Left colon (tissue), 2 donors: ENCODE data around the gene OTOG. TPM values are rescaled to one million over a fixed set of nuclear protein-coding genes. Genes with fewer than 3 reads are reported as not detected.

Experiments used
- ATAC-seq: fragments of 200-7000 bp; cut with Tn5 transposase; one replicate; pipeline ENCODE4 v1.9.1; 2020; ENCODE audit warnings: mild to moderate bottlenecking, moderate library complexity
- DNase-seq, 2 donors: peaks; one replicate each; pipeline ENCODE4 v3.0.0-alpha.2; 2020
- intact Hi-C, 2 donors: fragments of 100-400 bp; cut with DNase I in 1 of 2; cut with micrococcal nuclease in 1 of 2; formaldehyde crosslinking; loops; one replicate each; pipeline versions ENCODE4 v1.11.2 to v1.14.0; 2022; cut with DNase I, micrococcal nuclease
- long read RNA-seq: library from polyadenylated mRNA; unstranded; transcript quantifications from one replicate; pipeline ENCODE4 v2.0.0, GENCODE V29; 2021
- total RNA-seq, 2 donors: library from RNA; stranded (reverse); fragmentation: NEBNext Ultra II Directional; extraction: Animal tissue kit (Norgen Biotek cat#: 25700); gene quantifications; one replicate each; pipeline ENCODE4 v1.2.1, GENCODE V29; 2021
- donor health status: DM: no; HTN: no; CAD: no.
- donor health status: DM: yes; HTN: yes; CAD: no.

Gene OTOG
- total RNA-seq, result not detected
- long read RNA-seq, result 0 reads

GRCh38 chr11:17547051-17547577, at the start of gene OTOG:
Gene OTOG, plus strand, starts transcription at chr11:17547259. Its CDS starts 114 bp downstream, at chr11:17547373.
- DNase-seq, result no peak
- ATAC-seq, result no peak
- intact Hi-C loops, result no loop called here

GRCh38 chr11:17498058-17498457, 49.0 kb upstream of the OTOG start:
- ATAC-seq (peak; percentile 63), DNase-seq (peak; percentile 23 to 34)
- intact Hi-C loops, result no loop called here

- ATAC-seq (no peak), DNase-seq (no peak)
- intact Hi-C loops, result no loop called here
Measured at GRCh38 chr11:17498475-17498874, 48.6 kb upstream of the OTOG start.

GRCh38 chr11:17500673-17501072, 46.4 kb upstream of the OTOG start:
- intact Hi-C loops, result loop anchor here (5.0 to 10.0 kb wide), 2 partner anchors 118 to 276 kb away; no protein-coding TSS in a partner anchor
- ATAC-seq (no peak), DNase-seq (no peak)

- intact Hi-C loops, result loop anchor here (2.0 to 10.0 kb wide), 3 partner anchors 118 to 278 kb away; no protein-coding TSS in a partner anchor
- no peak for DNase-seq
- ATAC-seq, result no peak
Measured at GRCh38 chr11:17502630-17503029, 44.4 kb upstream of the OTOG start.

GRCh38 chr11:17504330-17505107, 42.5 kb upstream of the OTOG start:
- intact Hi-C loops, result loop anchor here (5.0 to 10.0 kb wide), 2 partner anchors 122 to 280 kb away; no protein-coding TSS in a partner anchor
- peak; percentile 69 to 89 for DNase-seq

GRCh38 chr11:17505146-17505545, 41.9 kb upstream of the OTOG start:
- intact Hi-C loops, result loop anchor here in 1 of 2 donors (10.0 kb wide), 1 partner anchor 280 kb away; no protein-coding TSS in a partner anchor
- DNase-seq, result no peak
- ATAC-seq, result no peak

More at GRCh38 chr11:17504330-17505107, 42.5 kb upstream of the OTOG start:
- peak; percentile 71 for ATAC-seq

GRCh38 chr11:17506314-17506713, 40.7 kb upstream of the OTOG start:
- intact Hi-C loops, result loop anchor here in 1 of 2 donors (10.0 kb wide), 1 partner anchor 282 kb away; no protein-coding TSS in a partner anchor

GRCh38 chr11:17506942-17507341, 40.1 kb upstream of the OTOG start:
- ATAC-seq (no peak), DNase-seq (no peak)
- intact Hi-C loops, result loop anchor here in 1 of 2 donors (10.0 kb wide), 1 partner anchor 282 kb away; no protein-coding TSS in a partner anchor

More at GRCh38 chr11:17506314-17506713, 40.7 kb upstream of the OTOG start:
- ATAC-seq (no peak), DNase-seq (no peak)

GRCh38 chr11:17507773-17508172, 39.3 kb upstream of the OTOG start:
- intact Hi-C loops, result loop anchor here in 1 of 2 donors (10.0 kb wide), 1 partner anchor 283 kb away; no protein-coding TSS in a partner anchor
- no peak for ATAC-seq
- DNase-seq, result no peak

GRCh38 chr11:17508306-17508705, 38.8 kb upstream of the OTOG start:
- no peak for ATAC-seq
- DNase-seq, result no peak
- intact Hi-C loops, result loop anchor here in 1 of 2 donors (10.0 kb wide), 1 partner anchor 284 kb away; no protein-coding TSS in a partner anchor

- ATAC-seq, result no peak
- no peak for DNase-seq
- intact Hi-C loops, result loop anchor here in 1 of 2 donors (10.0 kb wide), 1 partner anchor 284 kb away; no protein-coding TSS in a partner anchor
Measured at GRCh38 chr11:17508791-17509190, 38.3 kb upstream of the OTOG start.

GRCh38 chr11:17510507-17511206, 36.4 kb upstream of the OTOG start:
- intact Hi-C loops, result no loop called here
- ATAC-seq (no peak), DNase-seq (no peak)

GRCh38 chr11:17511571-17511970, 35.5 kb upstream of the OTOG start:
- intact Hi-C loops, result no loop called here
- DNase-seq (no peak), ATAC-seq (no peak)

- DNase-seq (no peak), ATAC-seq (no peak)
- intact Hi-C loops, result no loop called here
Measured at GRCh38 chr11:17512101-17512500, 35.0 kb upstream of the OTOG start.

- no peak for ATAC-seq
- intact Hi-C loops, result no loop called here
- DNase-seq, result no peak
Measured at GRCh38 chr11:17513853-17514252, 33.2 kb upstream of the OTOG start.

GRCh38 chr11:17514476-17514875, 32.6 kb upstream of the OTOG start:
- DNase-seq, result no peak
- intact Hi-C loops, result no loop called here
- no peak for ATAC-seq

GRCh38 chr11:17515443-17516176, 31.4 kb upstream of the OTOG start:
- intact Hi-C loops, result no loop called here
- no peak for DNase-seq
- ATAC-seq, result no peak
